ENCODE data around the gene PNCK. TPM values are rescaled to one million over a fixed set of nuclear protein-coding genes. Genes with fewer than 3 reads are reported as not detected.
"Not testable (repeated sequence)": the region's sequence is repeated elsewhere in the genome, so short reads cannot be mapped to it uniquely, and the experiment has no call there.

Gene PNCK
- polyA plus RNA-seq, 2 of the 4 experiments (the other 2 are of a cell fraction), result 0.17 to 0.25 TPM

DNA sequence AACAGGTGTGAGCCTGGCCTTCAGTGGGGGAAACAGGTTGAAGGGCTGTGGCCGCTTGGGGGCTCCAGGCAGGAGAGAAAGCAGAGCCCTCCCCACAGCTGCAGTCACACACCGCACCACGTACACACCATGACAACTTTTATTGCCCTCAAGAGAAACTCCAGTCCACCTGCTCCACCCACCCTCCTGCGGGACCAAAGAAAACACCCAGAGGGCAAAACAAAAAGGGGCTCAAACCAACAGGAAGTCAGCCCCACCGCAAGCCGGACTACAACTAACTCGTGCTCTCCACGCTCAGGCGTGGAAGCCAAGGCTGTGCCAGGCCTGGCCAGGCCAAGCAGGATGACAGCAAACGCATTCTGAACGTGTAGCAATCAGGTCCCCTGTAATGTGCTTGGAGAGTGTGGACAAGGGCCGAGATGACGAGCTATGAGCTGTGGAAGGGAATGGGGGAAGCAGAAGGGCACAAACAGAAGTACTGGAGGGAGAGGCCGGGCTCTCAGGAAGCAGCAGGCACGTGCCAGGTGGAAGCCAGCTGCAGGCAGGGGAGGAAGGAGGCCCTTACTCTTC is 26.8 kb upstream of the PNCK start (continued):
- TF ChIP-seq, protein P1, sequence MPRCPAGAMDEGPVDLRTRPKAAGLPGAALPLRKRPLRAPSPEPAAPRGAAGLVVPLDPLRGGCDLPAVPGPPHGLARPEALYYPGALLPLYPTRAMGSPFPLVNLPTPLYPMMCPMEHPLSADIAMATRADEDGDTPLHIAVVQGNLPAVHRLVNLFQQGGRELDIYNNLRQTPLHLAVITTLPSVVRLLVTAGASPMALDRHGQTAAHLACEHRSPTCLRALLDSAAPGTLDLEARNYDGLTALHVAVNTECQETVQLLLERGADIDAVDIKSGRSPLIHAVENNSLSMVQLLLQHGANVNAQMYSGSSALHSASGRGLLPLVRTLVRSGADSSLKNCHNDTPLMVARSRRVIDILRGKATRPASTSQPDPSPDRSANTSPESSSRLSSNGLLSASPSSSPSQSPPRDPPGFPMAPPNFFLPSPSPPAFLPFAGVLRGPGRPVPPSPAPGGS (IDR thresholded peaks at IDR 0.05), result no peak

GRCh38 chrX:153699784-153700371 is 26.3 kb upstream of the PNCK start:
- H3K4me2 ChIP-seq; POLR2A ChIA-PET; ATAC-seq; DNase-seq (ENCODE audit: low read depth in 1 of 2, low spot score in 1 of 2); H3K4me3 ChIP-seq; H3K27ac ChIP-seq; H3K9me3 ChIP-seq; H3K4me1 ChIP-seq; FAIRE-seq: not testable (repeated sequence)
- CTCF ChIA-PET, result interaction anchor here (0.6 to 1.5 kb wide), 2 partner anchors 18 to 29 kb away, joined by 3 read pairs; no protein-coding TSS in a partner anchor
- WGBS (ENCODE audit: missing lambda C conversion rate), result 92% methylated on average over 4 of the region's 18 CpGs

GRCh38 chrX:153699210-153699783 is 25.7 kb upstream of the PNCK start:
- DNase-seq (ENCODE audit: low read depth in 1 of 2, low spot score in 1 of 2); H3K27ac ChIP-seq; H3K4me2 ChIP-seq; POLR2A ChIA-PET; FAIRE-seq; H3K4me3 ChIP-seq; H3K9me3 ChIP-seq; H3K4me1 ChIP-seq; ATAC-seq: not testable (repeated sequence)
- CTCF ChIA-PET, result interaction anchor here (0.6 to 1.5 kb wide), 3 partner anchors 9 to 29 kb away, joined by 3 read pairs; no protein-coding TSS in a partner anchor
- WGBS (ENCODE audit: missing lambda C conversion rate), result 71% methylated on average over 6 of the region's 16 CpGs

- Histone ChIP-seq H3K4me3 (no peak overlapping the region), H3K4me1 (no peaks in the 10 kb centered on the region), H3K9me3 (no peaks in the 10 kb centered on the region), H3K27ac (no peak overlapping the region), H3K4me2 (no peak overlapping the region)
- TF ChIP-seq, protein P1 (IDR thresholded peaks at IDR 0.05), result no peak
- TF ChIP-seq FOSB (CRISPR knock-in tag; IDR thresholded peaks at IDR 0.05) (no peak), RAD21 (conservative IDR thresholded peaks at IDR 0.05 in 1 of 2, IDR thresholded peaks at IDR 0.05 in 1 of 2) (no peak), PHF8 (IDR thresholded peaks at IDR 0.05; ENCODE audit: borderline replicate concordance, low read depth) (no peak), NR3C1 (IDR thresholded peaks at IDR 0.05) (no peak), POLR2AphosphoS2 (conservative IDR thresholded peaks at IDR 0.05; ENCODE audit: low read length) (no peak), SMC3 (IDR thresholded peaks at IDR 0.05) (no peak), CHD4 (IDR thresholded peaks at IDR 0.05; ENCODE audit: borderline replicate concordance) (no peak), MAX (IDR thresholded peaks at IDR 0.05) (no peak), FOXS1 (CRISPR knock-in tag; IDR thresholded peaks at IDR 0.05) (no peak), ATOH8 (CRISPR knock-in tag; IDR thresholded peaks at IDR 0.05; ENCODE audit: low read depth) (no peak), RCOR1 (IDR thresholded peaks at IDR 0.05; ENCODE audit: low read depth, low read length) (no peak)
- TF ChIP-seq, protein P2, sequence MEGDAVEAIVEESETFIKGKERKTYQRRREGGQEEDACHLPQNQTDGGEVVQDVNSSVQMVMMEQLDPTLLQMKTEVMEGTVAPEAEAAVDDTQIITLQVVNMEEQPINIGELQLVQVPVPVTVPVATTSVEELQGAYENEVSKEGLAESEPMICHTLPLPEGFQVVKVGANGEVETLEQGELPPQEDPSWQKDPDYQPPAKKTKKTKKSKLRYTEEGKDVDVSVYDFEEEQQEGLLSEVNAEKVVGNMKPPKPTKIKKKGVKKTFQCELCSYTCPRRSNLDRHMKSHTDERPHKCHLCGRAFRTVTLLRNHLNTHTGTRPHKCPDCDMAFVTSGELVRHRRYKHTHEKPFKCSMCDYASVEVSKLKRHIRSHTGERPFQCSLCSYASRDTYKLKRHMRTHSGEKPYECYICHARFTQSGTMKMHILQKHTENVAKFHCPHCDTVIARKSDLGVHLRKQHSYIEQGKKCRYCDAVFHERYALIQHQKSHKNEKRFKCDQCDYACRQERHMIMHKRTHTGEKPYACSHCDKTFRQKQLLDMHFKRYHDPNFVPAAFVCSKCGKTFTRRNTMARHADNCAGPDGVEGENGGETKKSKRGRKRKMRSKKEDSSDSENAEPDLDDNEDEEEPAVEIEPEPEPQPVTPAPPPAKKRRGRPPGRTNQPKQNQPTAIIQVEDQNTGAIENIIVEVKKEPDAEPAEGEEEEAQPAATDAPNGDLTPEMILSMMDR (IDR thresholded peaks at IDR 0.05), result no peak
- TF ChIP-seq, protein P3, sequence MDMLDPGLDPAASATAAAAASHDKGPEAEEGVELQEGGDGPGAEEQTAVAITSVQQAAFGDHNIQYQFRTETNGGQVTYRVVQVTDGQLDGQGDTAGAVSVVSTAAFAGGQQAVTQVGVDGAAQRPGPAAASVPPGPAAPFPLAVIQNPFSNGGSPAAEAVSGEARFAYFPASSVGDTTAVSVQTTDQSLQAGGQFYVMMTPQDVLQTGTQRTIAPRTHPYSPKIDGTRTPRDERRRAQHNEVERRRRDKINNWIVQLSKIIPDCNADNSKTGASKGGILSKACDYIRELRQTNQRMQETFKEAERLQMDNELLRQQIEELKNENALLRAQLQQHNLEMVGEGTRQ (IDR thresholded peaks at IDR 0.05), result no peak
- TF ChIP-seq, protein P4, sequence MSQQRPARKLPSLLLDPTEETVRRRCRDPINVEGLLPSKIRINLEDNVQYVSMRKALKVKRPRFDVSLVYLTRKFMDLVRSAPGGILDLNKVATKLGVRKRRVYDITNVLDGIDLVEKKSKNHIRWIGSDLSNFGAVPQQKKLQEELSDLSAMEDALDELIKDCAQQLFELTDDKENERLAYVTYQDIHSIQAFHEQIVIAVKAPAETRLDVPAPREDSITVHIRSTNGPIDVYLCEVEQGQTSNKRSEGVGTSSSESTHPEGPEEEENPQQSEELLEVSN (IDR thresholded peaks at IDR 0.05; ENCODE audit: borderline replicate concordance, low read depth), result no peak
- ChIA-PET CTCF (interaction anchor here (0.8 to 1.5 kb wide), 3 partner anchors 10 to 53 kb away, joined by 3 read pairs; no protein-coding TSS in a partner anchor), POLR2A (no interaction called here)
- DNase-seq (ENCODE audit: low read depth in 1 of 2, low spot score in 1 of 2) (no peak), ATAC-seq (no peak), FAIRE-seq (no peak)
- 90% methylated on average over 12 of the region's 16 CpGs for WGBS (ENCODE audit: missing lambda C conversion rate)
Observed at GRCh38 chrX:153697924-153698865, 24.6 kb upstream of the PNCK start.

All from A549 (cell line).